MCF 10A (cell line): ENCODE results near the gene PPP3CA. TPM values are rescaled to one million over a fixed set of nuclear protein-coding genes. Genes with fewer than 3 reads are reported as not detected.
A peak's percentile ranks its signal among the peaks of the same experiment; 100 is the strongest.

Source experiments
- BruUV-seq: library from RNA; stranded (reverse); fragments of 400-500 nt; replicated peaks from 2 replicates; lab custom pipeline; 2021; lab: Mats Ljungman, UMichigan
- CTCF ChIA-PET: fragments of 300-600 bp; sonication (Branson Sonifier 250); formaldehyde crosslinking; extraction: SDS; loops from one replicate; lab custom pipeline; 2021; ENCODE audit warnings: antibody characterized with exemption, inconsistent platforms; lab: Yijun Ruan, JAX
- POLR2A ChIA-PET: fragments of 300-600, 350-650 bp; sonication (Branson Sonifier 250); formaldehyde crosslinking; extraction: SDS; loops from one replicate; lab custom pipeline; 2020; ENCODE audit warnings: antibody characterized with exemption, inconsistent platforms; lab: Yijun Ruan, JAX
- DNase-seq: peaks from one replicate; pipeline ENCODE4 v3.0.0-alpha.2; 2018; ENCODE audit not compliant: unreplicated experiment
- H3K27ac Mint-ChIP-seq: one replicate; pipeline ENCODE4 v1.8.0; 2022; ENCODE audit warnings: mild to moderate bottlenecking, low read depth, mixed read lengths; ENCODE audit not compliant: unreplicated experiment
- H3K27me3 Mint-ChIP-seq: one replicate; pipeline ENCODE4 v1.8.0; 2022; ENCODE audit warnings: mixed read lengths; ENCODE audit not compliant: insufficient read depth, unreplicated experiment
- H3K36me3 Mint-ChIP-seq: one replicate; pipeline ENCODE4 v1.8.0; 2022; ENCODE audit warnings: mild to moderate bottlenecking, moderate library complexity, mixed read lengths; ENCODE audit not compliant: insufficient read depth, unreplicated experiment
- H3K4me1 Mint-ChIP-seq: one replicate; pipeline ENCODE4 v1.8.0; 2022; ENCODE audit warnings: mixed read lengths; ENCODE audit not compliant: insufficient read depth, unreplicated experiment
- H3K4me3 Mint-ChIP-seq: one replicate; pipeline ENCODE4 v1.8.0; 2022; ENCODE audit warnings: mild to moderate bottlenecking, moderate library complexity, mixed read lengths; ENCODE audit not compliant: unreplicated experiment
- H3K9me3 Mint-ChIP-seq: one replicate; pipeline ENCODE4 v1.8.0; 2022; ENCODE audit warnings: mixed read lengths; ENCODE audit not compliant: unreplicated experiment
- intact Hi-C: fragments of 100-400 bp; cut with micrococcal nuclease; formaldehyde crosslinking; loops from 2 replicates; pipeline ENCODE4 v1.14.1; 2022
- total RNA-seq: library from RNA; stranded (reverse); gene quantifications from 2 replicates; pipeline ENCODE4 v1.2.3, GENCODE V29; 2022
- TF ChIP-seq, protein P1 (sequence below): fragments of 200-600 bp; IDR thresholded peaks from one replicate; pipeline ENCODE4 v1.8.0; 2022; ENCODE audit warnings: antibody characterized with exemption, mild to moderate bottlenecking; ENCODE audit not compliant: unreplicated experiment

Gene PPP3CA
- total RNA-seq, 1 experiment from 2014 or later, result 73.0 TPM

DNA sequence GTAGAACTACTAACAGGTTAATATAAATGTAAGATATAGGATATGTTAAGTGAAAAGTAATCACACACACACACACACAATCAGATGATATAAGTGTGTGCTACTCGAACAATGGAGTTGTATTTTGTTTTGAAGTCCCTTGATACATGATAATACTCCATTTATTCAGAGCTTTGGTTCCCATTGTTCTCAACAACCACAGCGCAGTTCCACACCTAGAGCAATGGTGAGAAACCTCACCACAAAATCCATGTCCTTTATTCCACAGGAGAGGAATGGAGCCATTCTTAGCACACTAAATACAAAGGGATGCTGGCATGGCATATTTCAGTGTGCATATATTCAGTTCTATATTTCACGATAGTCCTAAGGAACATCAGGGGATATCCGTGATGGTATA lies 139.2 kb downstream of the PPP3CA start:
- TF ChIP-seq, protein P1, sequence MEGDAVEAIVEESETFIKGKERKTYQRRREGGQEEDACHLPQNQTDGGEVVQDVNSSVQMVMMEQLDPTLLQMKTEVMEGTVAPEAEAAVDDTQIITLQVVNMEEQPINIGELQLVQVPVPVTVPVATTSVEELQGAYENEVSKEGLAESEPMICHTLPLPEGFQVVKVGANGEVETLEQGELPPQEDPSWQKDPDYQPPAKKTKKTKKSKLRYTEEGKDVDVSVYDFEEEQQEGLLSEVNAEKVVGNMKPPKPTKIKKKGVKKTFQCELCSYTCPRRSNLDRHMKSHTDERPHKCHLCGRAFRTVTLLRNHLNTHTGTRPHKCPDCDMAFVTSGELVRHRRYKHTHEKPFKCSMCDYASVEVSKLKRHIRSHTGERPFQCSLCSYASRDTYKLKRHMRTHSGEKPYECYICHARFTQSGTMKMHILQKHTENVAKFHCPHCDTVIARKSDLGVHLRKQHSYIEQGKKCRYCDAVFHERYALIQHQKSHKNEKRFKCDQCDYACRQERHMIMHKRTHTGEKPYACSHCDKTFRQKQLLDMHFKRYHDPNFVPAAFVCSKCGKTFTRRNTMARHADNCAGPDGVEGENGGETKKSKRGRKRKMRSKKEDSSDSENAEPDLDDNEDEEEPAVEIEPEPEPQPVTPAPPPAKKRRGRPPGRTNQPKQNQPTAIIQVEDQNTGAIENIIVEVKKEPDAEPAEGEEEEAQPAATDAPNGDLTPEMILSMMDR, result no peak
- DNase-seq, result no peak
- H3K27me3 Mint-ChIP-seq, result no peaks in the 10 kb centered on the region

DNA sequence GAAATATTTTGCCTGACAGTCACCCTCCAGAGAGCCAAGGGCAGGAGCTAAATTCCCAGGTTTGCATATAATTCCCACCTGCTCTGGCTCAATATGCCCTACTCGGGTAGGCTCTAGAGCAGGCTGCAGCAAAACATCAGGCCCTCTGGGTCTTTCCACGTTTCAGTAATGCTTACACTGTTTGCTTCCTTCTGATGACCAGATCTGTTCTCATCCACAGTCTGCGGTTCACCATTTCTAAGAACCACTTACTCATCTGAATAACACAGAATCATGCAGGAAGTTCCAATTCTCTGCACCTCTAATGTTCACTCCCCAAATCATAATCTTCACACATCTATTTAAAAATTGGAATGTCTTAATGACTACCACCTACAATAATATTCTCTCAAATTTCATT lies 141.4 kb downstream of the PPP3CA start:
- Mint-ChIP-seq H3K36me3 (no peaks in the 10 kb centered on the region), H3K27me3 (no peaks in the 10 kb centered on the region), H3K9me3 (no peaks in the 10 kb centered on the region), H3K4me3 (no peak overlapping the region), H3K27ac (peak overlapping the region; percentile 52), H3K4me1 (peaks cover 20% of the 10 kb centered on the region)
- BruUV-seq, result no TSS peak
- peak; percentile 46 for DNase-seq
- TF ChIP-seq, protein P1, result no peak
- POLR2A ChIA-PET, result interaction anchor here (0.6 to 2.0 kb wide), 4 partner anchors 14 to 877 kb away, joined by 3 to 5 read pairs (median 4); partner anchors contain the start of gene PPP3CA
- CTCF ChIA-PET, result no interaction called here
- intact Hi-C loops, result loop anchor here (10.0 kb wide), 1 partner anchor 781 kb away; no protein-coding TSS in a partner anchor

More for the DNA sequence above, 139.2 kb downstream of the PPP3CA start:
- CTCF ChIA-PET, result interaction anchor here (0.6 to 1.2 kb wide), 2 partner anchors 10 to 35 kb away, joined by 3 read pairs; no protein-coding TSS in a partner anchor
- no peak overlapping the region for H3K27ac Mint-ChIP-seq
- peaks cover 16% of the 10 kb centered on the region for H3K4me1 Mint-ChIP-seq
- POLR2A ChIA-PET, result interaction anchor here (0.6 kb wide), 1 partner anchor 56 kb away, joined by 3 read pairs; no protein-coding TSS in a partner anchor
- no peaks in the 10 kb centered on the region for H3K9me3 Mint-ChIP-seq
- no peaks in the 10 kb centered on the region for H3K36me3 Mint-ChIP-seq
- no TSS peak for BruUV-seq
- H3K4me3 Mint-ChIP-seq, result no peak overlapping the region
- intact Hi-C loops, result loop anchor here (10.0 kb wide), 1 partner anchor 783 kb away; no protein-coding TSS in a partner anchor

DNA sequence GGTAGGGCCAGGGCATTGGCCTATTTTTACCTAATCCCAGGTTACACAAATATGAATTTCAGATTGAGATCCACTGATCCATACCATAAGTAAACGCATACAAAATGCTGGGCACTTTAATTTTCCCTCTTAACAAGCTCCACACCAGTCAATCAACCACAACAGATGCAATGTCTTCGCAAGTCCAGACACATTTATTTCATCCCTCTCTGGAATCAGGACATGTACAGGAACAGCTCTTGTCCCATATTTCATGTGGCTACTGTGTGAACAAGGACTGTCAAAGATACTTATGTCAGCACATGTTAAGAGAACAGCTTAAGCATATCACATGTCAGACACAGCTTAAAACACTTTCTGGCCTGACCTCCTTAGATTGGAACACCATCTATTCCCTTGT lies 145.9 kb downstream of the PPP3CA start:
- DNase-seq, result peak; percentile 54
- Mint-ChIP-seq H3K4me3 (no peak overlapping the region), H3K4me1 (peaks cover 35% of the 10 kb centered on the region), H3K36me3 (no peaks in the 10 kb centered on the region), H3K27ac (peak overlapping the region; percentile 81), H3K9me3 (no peaks in the 10 kb centered on the region), H3K27me3 (no peaks in the 10 kb centered on the region)
- CTCF ChIA-PET, result interaction anchor here (0.8 to 1.7 kb wide), 5 partner anchors 11 to 1061 kb away, joined by 3 to 5 read pairs (median 3); no protein-coding TSS in a partner anchor
- BruUV-seq, result no TSS peak
- TF ChIP-seq, protein P1, result no peak
- intact Hi-C loops, result loop anchor here (5.0 to 10.0 kb wide), 2 partner anchors 146 to 777 kb away; partner anchors contain the start of gene PPP3CA
- POLR2A ChIA-PET, result interaction anchor here (0.6 to 5.9 kb wide), 14 partner anchors 9 to 146 kb away, joined by 3 to 49 read pairs (median 4); partner anchors contain the start of gene PPP3CA

DNA sequence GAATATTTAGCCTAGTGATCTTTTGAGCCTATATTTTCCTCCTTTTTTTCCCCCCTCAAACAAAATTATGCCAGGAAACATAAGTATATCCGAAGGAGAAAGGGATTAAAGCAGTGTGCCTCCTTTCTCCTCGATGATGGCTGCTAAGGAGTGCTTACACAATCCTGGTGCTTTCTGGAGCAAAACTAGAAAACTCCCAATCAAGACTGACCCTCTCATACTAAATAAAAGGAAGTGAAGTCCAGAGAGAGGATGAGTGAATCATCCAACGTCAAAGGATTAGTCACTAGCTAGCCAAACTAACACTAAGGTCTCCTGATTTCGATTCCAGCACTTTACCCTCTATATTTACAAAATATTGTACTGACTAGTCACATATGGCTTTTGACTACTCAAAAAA lies 146.8 kb downstream of the PPP3CA start:
- DNase-seq, result peak; percentile 90
- Mint-ChIP-seq H3K36me3 (no peaks in the 10 kb centered on the region), H3K9me3 (no peaks in the 10 kb centered on the region), H3K4me3 (peak overlapping the region; percentile 52), H3K4me1 (peaks cover 28% of the 10 kb centered on the region), H3K27ac (peak overlapping the region; percentile 81), H3K27me3 (no peaks in the 10 kb centered on the region)
- ChIA-PET CTCF (interaction anchor here (0.5 to 1.7 kb wide), 3 partner anchors 10 to 56 kb away, joined by 3 to 5 read pairs (median 3); no protein-coding TSS in a partner anchor), POLR2A (interaction anchor here (0.6 to 5.9 kb wide), 10 partner anchors 10 to 938 kb away, joined by 3 to 49 read pairs (median 6); partner anchors contain the start of gene PPP3CA)
- BruUV-seq, result no TSS peak
- TF ChIP-seq, protein P1, result no peak
- intact Hi-C loops, result loop anchor here (5.0 to 10.0 kb wide), 2 partner anchors 147 to 776 kb away; partner anchors contain the start of gene PPP3CA
